Sigmoid colon (tissue), 7 donors: ENCODE measurements around the gene GDF11. TPM values are rescaled to one million over a fixed set of nuclear protein-coding genes. Genes with fewer than 3 reads are reported as not detected.
A peak's percentile ranks its signal among the peaks of the same experiment; 100 is the strongest.

Experiments
- DNase-seq: peaks from one replicate; pipeline ENCODE4 v3.0.0-alpha.2; 2019
- H3K27ac ChIP-seq, 4 donors: fragments of 200-600 bp; sonication (generic); one replicate each; pipeline ENCODE4 v1.5.1; 2016 to 2019; ENCODE audit warnings: mild to moderate bottlenecking in 1 of 4
- H3K27me3 ChIP-seq, 3 donors: fragments of 200-600 bp; sonication (generic); one replicate each; pipeline ENCODE4 v1.5.1; 2019; ENCODE audit warnings: mild to moderate bottlenecking in 1 of 3
- H3K36me3 ChIP-seq, 4 donors: fragments of 200-600 bp; sonication (generic); one replicate each; pipeline ENCODE4 v1.5.1; 2016 to 2019
- H3K4me1 ChIP-seq, 4 donors: fragments of 200-600 bp; sonication (generic); one replicate each; pipeline ENCODE4 v1.5.1; 2017 to 2019
- H3K4me3 ChIP-seq, 4 donors: fragments of 200-600 bp; sonication (generic); one replicate each; pipeline ENCODE4 v1.5.1; 2017 to 2019; ENCODE audit warnings: mild to moderate bottlenecking in 2 of 4, moderate library complexity in 1 of 4
- H3K9me3 ChIP-seq, 4 donors: fragments of 200-600 bp in 3 of 4; sonication (generic) in 3 of 4; one replicate each; pipeline versions ENCODE4 v1.5.1 to v1.6.1; 2013 to 2019
- EP300 ChIP-seq, 4 donors: sonication (generic); formaldehyde crosslinking; IDR thresholded peaks; one replicate each; pipeline ENCODE4 v1.6.1; 2017; ENCODE audit warnings: antibody characterized with exemption in 4 of 4
- POLR2A ChIP-seq, 2 donors: fragments of 450-650 bp; IDR thresholded peaks; one replicate each; pipeline ENCODE4 v1.6.1; 2016; ENCODE audit warnings: antibody characterized with exemption in 2 of 2, mild to moderate bottlenecking in 2 of 2, moderate library complexity in 2 of 2
- POLR2AphosphoS5 ChIP-seq, 4 donors: sonication (generic); formaldehyde crosslinking; IDR thresholded peaks; one replicate each; pipeline ENCODE4 v1.6.1; 2017; ENCODE audit warnings: antibody characterized with exemption in 4 of 4
- WGBS, 2 donors: extraction: QIAGEN DNeasy Blood & Tissue Kit; methylation state at CpG; one replicate each; pipeline ENCODE4 v1.1.7; 2013; 5-methylcytosine and 5-hydroxymethylcytosine counted together
- intact Hi-C: fragments of 100-400 bp; cut with DNase I; formaldehyde crosslinking; loops from one replicate; pipeline ENCODE4 v1.15.1; 2023
- polyA plus RNA-seq, 3 donors: library from polyadenylated mRNA; stranded (reverse); fragments of 200-250 nt; gene quantifications; one replicate each; pipeline ENCODE4 v1.2.3, GENCODE V29; 2013
- small RNA-seq, 3 donors: library from RNA; depleted of rRNA; stranded (forward); fragments of <200 nt; gene quantifications; one replicate each; pipeline ENCODE3, GENCODE V24; 2016
- total RNA-seq, 4 donors: library from RNA; depleted of rRNA; stranded (reverse); fragments of >200 nt; gene quantifications; one replicate each; pipeline ENCODE4 v1.1.0, GENCODE V29; 2016
- TF ChIP-seq, protein P1 (sequence below), 4 experiments: fragments of 450-650 bp in 3 of 4; fragments of 200-600 bp in 1 of 4; IDR thresholded peaks; one replicate each; pipeline ENCODE4 v1.5.1; 2016 to 2019; ENCODE audit warnings: antibody characterized with exemption in 4 of 4, mild to moderate bottlenecking in 3 of 4, moderate library complexity in 2 of 4
- donor health status: healthy with polysubstance abuse.
- donor health status: Bipolar disorder and iron deficiency.
- donor health status: healthy.

GDF11 gene
- total and polyA plus RNA-seq, 7 donors: 1.2 to 12.2 (median 4.3) TPM

DNA sequence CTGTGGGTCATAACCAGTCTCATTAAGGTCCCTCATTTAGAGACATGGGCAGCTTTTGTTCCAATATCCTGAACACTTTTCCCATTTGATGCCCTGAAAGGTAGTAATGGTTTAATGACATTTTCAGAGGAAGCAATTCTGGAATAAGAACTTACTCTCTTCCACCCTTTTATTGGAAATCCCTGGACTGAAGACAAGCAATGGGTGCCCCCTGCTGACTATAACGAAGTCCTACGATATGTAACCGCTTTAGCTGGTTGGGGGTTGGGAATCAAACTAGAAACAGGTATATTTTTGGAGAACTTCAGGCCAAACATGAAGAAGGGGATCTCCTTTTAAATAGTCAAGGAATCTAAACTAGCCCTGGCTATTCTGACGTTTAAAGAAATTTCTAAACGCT lies 54.1 kb downstream of the GDF11 start:
- peaks cover 6 to 94% (median 39%) of the 10 kb centered on the region in 4 donors for H3K36me3 ChIP-seq
- no peak overlapping the region for H3K27ac ChIP-seq
- DNase-seq: no peak
- H3K27me3 ChIP-seq: no peaks in the 10 kb centered on the region
- no peaks in the 10 kb centered on the region for H3K9me3 ChIP-seq
- no peak overlapping the region for H3K4me3 ChIP-seq
- TF ChIP-seq POLR2A (IDR thresholded peaks at IDR 0.05): no peak
- TF ChIP-seq, protein P1, sequence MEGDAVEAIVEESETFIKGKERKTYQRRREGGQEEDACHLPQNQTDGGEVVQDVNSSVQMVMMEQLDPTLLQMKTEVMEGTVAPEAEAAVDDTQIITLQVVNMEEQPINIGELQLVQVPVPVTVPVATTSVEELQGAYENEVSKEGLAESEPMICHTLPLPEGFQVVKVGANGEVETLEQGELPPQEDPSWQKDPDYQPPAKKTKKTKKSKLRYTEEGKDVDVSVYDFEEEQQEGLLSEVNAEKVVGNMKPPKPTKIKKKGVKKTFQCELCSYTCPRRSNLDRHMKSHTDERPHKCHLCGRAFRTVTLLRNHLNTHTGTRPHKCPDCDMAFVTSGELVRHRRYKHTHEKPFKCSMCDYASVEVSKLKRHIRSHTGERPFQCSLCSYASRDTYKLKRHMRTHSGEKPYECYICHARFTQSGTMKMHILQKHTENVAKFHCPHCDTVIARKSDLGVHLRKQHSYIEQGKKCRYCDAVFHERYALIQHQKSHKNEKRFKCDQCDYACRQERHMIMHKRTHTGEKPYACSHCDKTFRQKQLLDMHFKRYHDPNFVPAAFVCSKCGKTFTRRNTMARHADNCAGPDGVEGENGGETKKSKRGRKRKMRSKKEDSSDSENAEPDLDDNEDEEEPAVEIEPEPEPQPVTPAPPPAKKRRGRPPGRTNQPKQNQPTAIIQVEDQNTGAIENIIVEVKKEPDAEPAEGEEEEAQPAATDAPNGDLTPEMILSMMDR (IDR thresholded peaks at IDR 0.05): peak; percentile 20 to 53 (median 32)
- WGBS, 2 donors: 58 to 70% methylated on average over 5 of the region's 5 CpGs
- intact Hi-C loops: loop anchor here (2.0 kb wide), 1 partner anchor 58 kb away; no protein-coding TSS in a partner anchor
- no peaks in the 10 kb centered on the region for H3K4me1 ChIP-seq

DNA sequence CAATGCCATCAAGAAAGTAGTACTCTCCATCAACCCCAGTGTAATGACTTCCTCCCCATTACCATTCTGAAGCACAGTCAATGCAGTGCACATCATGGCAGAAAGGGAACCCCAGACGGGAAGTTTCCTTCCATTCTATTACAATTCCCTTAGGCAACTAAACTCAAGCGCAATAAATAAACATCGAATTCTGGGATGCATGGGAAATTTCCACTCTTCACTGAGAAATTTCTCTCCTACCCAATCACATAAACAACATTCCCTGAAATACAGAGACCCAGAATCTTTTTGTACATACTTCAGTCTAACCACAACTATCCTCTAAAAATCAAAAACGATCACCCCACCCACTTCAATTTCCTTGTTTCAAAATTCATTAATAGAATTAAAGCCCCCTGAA lies 54.6 kb downstream of the GDF11 start:
- 80 to 82% methylated on average over 4 of the region's 4 CpGs for WGBS, 2 donors
- no peaks in the 10 kb centered on the region for H3K4me1 ChIP-seq
- H3K27ac ChIP-seq: no peak overlapping the region
- no peak for DNase-seq
- no peaks in the 10 kb centered on the region for H3K9me3 ChIP-seq
- peaks cover 6 to 94% (median 38%) of the 10 kb centered on the region in 4 donors for H3K36me3 ChIP-seq
- intact Hi-C loops: loop anchor here (2.0 kb wide), 1 partner anchor 59 kb away; no protein-coding TSS in a partner anchor
- H3K27me3 ChIP-seq: no peaks in the 10 kb centered on the region
- no peak overlapping the region for H3K4me3 ChIP-seq
- TF ChIP-seq POLR2A (IDR thresholded peaks at IDR 0.05) (no peak), POLR2AphosphoS5 (IDR thresholded peaks at IDR 0.05) (no peak), EP300 (IDR thresholded peaks at IDR 0.05) (no peak)
- TF ChIP-seq, protein P1 (IDR thresholded peaks at IDR 0.05): no peak

Small RNAs within 50 kb of the gene (small RNA-seq; reads per million reads assigned to genes)
- 0 reads per million in 3 donors for gene AC009779.1
- gene RF00017: 0 reads per million in 3 donors

Other genes starting within 250 kb of the GDF11 start
- not detected for gene OR6C4, start 193.5 kb upstream of the GDF11 start, total RNA-seq
- gene OR6C4, start 193.5 kb upstream of the GDF11 start, polyA plus RNA-seq: not detected
- gene OR2AP1, start 170.7 kb upstream of the GDF11 start, total RNA-seq: not detected
- gene OR2AP1, start 170.7 kb upstream of the GDF11 start, polyA plus RNA-seq: not detected
- gene OR10P1, start 106.2 kb upstream of the GDF11 start, total RNA-seq: not detected
- not detected for gene OR10P1, start 106.2 kb upstream of the GDF11 start, polyA plus RNA-seq
- gene ITGA7, start 35.2 kb upstream of the GDF11 start, total RNA-seq: 100 to 1,000 TPM in 3 of 4 donors, 10 to 100 TPM in 1; 66.6 to 588 (median 204) TPM
- 10 to 100 TPM in 1 of 3 donors, 1 to 10 TPM in 2; 1.8 to 21.0 (median 3.6) TPM for gene ITGA7, start 35.2 kb upstream of the GDF11 start, polyA plus RNA-seq
- 100 to 1,000 TPM; 173 to 356 (median 317) TPM for gene BLOC1S1, start 27.1 kb upstream of the GDF11 start, total RNA-seq
- gene BLOC1S1, start 27.1 kb upstream of the GDF11 start, polyA plus RNA-seq: 100 to 1,000 TPM; 329 to 655 (median 634) TPM
- gene RDH5, start 22.7 kb upstream of the GDF11 start, total RNA-seq: 10 to 100 TPM; 11.2 to 37.5 (median 32.1) TPM
- gene RDH5, start 22.7 kb upstream of the GDF11 start, polyA plus RNA-seq: 10 to 100 TPM in 2 of 3 donors, 1 to 10 TPM in 1; 8.4 to 34.4 (median 27.1) TPM
- 100 to 1,000 TPM; 670 to 933 (median 849) TPM for gene CD63, start 14.1 kb upstream of the GDF11 start, total RNA-seq
- 1,000 to 10,000 TPM in 1 of 3 donors, 100 to 1,000 TPM in 2; 450 to 1,058 (median 486) TPM for gene CD63, start 14.1 kb upstream of the GDF11 start, polyA plus RNA-seq
- gene SARNP, start 74.6 kb downstream of the GDF11 start, total RNA-seq: 10 to 100 TPM; 49.0 to 81.9 (median 76.9) TPM
- 100 to 1,000 TPM in 2 of 3 donors, 10 to 100 TPM in 1; 93.1 to 106 (median 104) TPM for gene SARNP, start 74.6 kb downstream of the GDF11 start, polyA plus RNA-seq
- 10 to 100 TPM in 2 of 4 donors, 1 to 10 TPM in 2; 9.1 to 18.1 (median 12.0) TPM for gene ORMDL2, start 74.9 kb downstream of the GDF11 start, total RNA-seq
- gene ORMDL2, start 74.9 kb downstream of the GDF11 start, polyA plus RNA-seq: 10 to 100 TPM; 18.0 to 64.6 (median 32.4) TPM
- 10 to 100 TPM; 19.0 to 31.3 (median 25.4) TPM for gene DNAJC14, start 86.5 kb downstream of the GDF11 start, total RNA-seq
- gene DNAJC14, start 86.5 kb downstream of the GDF11 start, polyA plus RNA-seq: 10 to 100 TPM; 13.2 to 27.2 (median 14.4) TPM
- 10 to 100 TPM in 1 of 4 donors, 1 to 10 TPM in 3; 6.0 to 18.0 (median 7.5) TPM for gene MMP19, start 99.8 kb downstream of the GDF11 start, total RNA-seq
- 1 to 10 TPM; 1.2 to 6.0 (median 2.1) TPM for gene MMP19, start 99.8 kb downstream of the GDF11 start, polyA plus RNA-seq
- 10 to 100 TPM; 17.5 to 31.7 (median 27.6) TPM for gene PYM1, start 184.8 kb downstream of the GDF11 start, total RNA-seq
- 10 to 100 TPM; 59.9 to 93.9 (median 65.5) TPM for gene PYM1, start 184.8 kb downstream of the GDF11 start, polyA plus RNA-seq
- 10 to 100 TPM; 21.4 to 76.4 (median 49.1) TPM for gene DGKA, start 188.0 kb downstream of the GDF11 start, total RNA-seq
- gene DGKA, start 188.0 kb downstream of the GDF11 start, polyA plus RNA-seq: 10 to 100 TPM; 43.0 to 97.8 (median 44.4) TPM
- 1 to 10 TPM in 1 of 4 donors, under 1 TPM in 1, not detected in 2; 0.71 to 1.3 TPM for gene PMEL, start 222.9 kb downstream of the GDF11 start, total RNA-seq
- 1 to 10 TPM; 1.2 to 1.8 (median 1.7) TPM for gene PMEL, start 222.9 kb downstream of the GDF11 start, polyA plus RNA-seq
- gene CDK2, start 223.7 kb downstream of the GDF11 start, total RNA-seq: 10 to 100 TPM; 11.4 to 27.7 (median 18.8) TPM
- 10 to 100 TPM in 2 of 3 donors, 1 to 10 TPM in 1; 7.2 to 23.4 (median 11.1) TPM for gene CDK2, start 223.7 kb downstream of the GDF11 start, polyA plus RNA-seq
- 100 to 1,000 TPM in 3 of 4 donors, 10 to 100 TPM in 1; 92.8 to 102 (median 101) TPM for gene RAB5B, start 231.0 kb downstream of the GDF11 start, total RNA-seq
- gene RAB5B, start 231.0 kb downstream of the GDF11 start, polyA plus RNA-seq: 100 to 1,000 TPM in 1 of 3 donors, 10 to 100 TPM in 2; 82.8 to 113 (median 83.5) TPM